Activated CD4-positive, alpha-beta T cell treated with anti-CD3 and anti-CD28 coated beads, Interleukin-2, Interleukin-4, amounts not matched to agents 100 ng/mL and 50 ng/mL, durations not matched to agents 16 hours and 8 hours (primary cell): Measurements from ENCODE around the gene KCNS1.

Source experiments
- DNase-seq: peaks from one replicate; pipeline ENCODE4 v3.0.0-alpha.2; 2020; ENCODE audit warnings: low spot score

The KCNS1 gene

GRCh38 chr20:45049438-45049837 lies 51.5 kb downstream of the KCNS1 start:
- DNase-seq, result no peak

GRCh38 chr20:45047581-45048119 lies 53.3 kb downstream of the KCNS1 start:
- DNase-seq, result no peak

GRCh38 chr20:45044601-45045000 lies 56.3 kb downstream of the KCNS1 start:
- DNase-seq, result no peak

GRCh38 chr20:45044084-45044573 lies 56.8 kb downstream of the KCNS1 start:
- peak; percentile 73 for DNase-seq

DNA sequence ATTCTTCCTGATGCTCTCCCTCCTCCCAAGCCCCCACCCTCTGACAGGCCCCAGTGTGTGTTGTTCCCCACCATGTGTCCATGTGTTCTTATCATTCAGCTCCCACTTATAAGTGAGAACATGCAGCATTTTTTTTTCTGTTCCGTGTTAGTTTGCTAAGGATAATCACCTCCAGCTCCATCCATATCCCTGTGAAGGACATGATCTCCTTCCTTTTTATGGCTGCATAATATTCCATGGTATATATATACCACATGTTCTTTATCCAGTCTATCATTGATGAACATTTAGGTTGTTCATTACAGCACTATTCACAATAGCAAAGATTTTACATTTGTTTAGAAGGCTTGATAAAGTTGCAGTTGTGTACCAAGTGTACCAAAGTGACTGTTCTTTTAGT lies 57.9 kb downstream of the KCNS1 start:
- no peak for DNase-seq
